NCI-H2227 (cell line): Measurements from ENCODE around the gene SIGLEC1.

Experiments
- DNase-seq: peaks from one replicate; lab custom pipeline; 2025; ENCODE audit not compliant: unreplicated experiment; lab: John Stamatoyannopoulos, UW

SIGLEC1 gene

GRCh38 chr20:3680701-3681351 lies 31.6 kb downstream of the SIGLEC1 start:
- no peak for DNase-seq

- no peak for DNase-seq
Measured at GRCh38 chr20:3679749-3680700, 32.4 kb downstream of the SIGLEC1 start.

GRCh38 chr20:3678856-3679720 lies 33.3 kb downstream of the SIGLEC1 start:
- no peak for DNase-seq

GRCh38 chr20:3678198-3678597 lies 34.2 kb downstream of the SIGLEC1 start:
- DNase-seq = no peak

GRCh38 chr20:3677733-3678132 lies 34.7 kb downstream of the SIGLEC1 start:
- no peak for DNase-seq

GRCh38 chr20:3674995-3675900 lies 37.2 kb downstream of the SIGLEC1 start:
- DNase-seq = no peak

- no peak for DNase-seq
Measured at GRCh38 chr20:3674447-3674846, 38.0 kb downstream of the SIGLEC1 start.

- no peak for DNase-seq
Measured at GRCh38 chr20:3673221-3674070, 39.0 kb downstream of the SIGLEC1 start.

GRCh38 chr20:3672547-3673171 lies 39.7 kb downstream of the SIGLEC1 start:
- DNase-seq = no peak

- DNase-seq = no peak
Measured at GRCh38 chr20:3671986-3672546, 40.3 kb downstream of the SIGLEC1 start.

GRCh38 chr20:3670945-3671344 lies 41.5 kb downstream of the SIGLEC1 start:
- DNase-seq = no peak

GRCh38 chr20:3670511-3670910 lies 41.9 kb downstream of the SIGLEC1 start:
- no peak for DNase-seq

GRCh38 chr20:3669710-3670367 lies 42.6 kb downstream of the SIGLEC1 start:
- no peak for DNase-seq

- no peak for DNase-seq
Measured at GRCh38 chr20:3667434-3668037, 44.9 kb downstream of the SIGLEC1 start.

- DNase-seq = no peak
Measured at GRCh38 chr20:3663858-3664257, 48.5 kb downstream of the SIGLEC1 start.

- no peak for DNase-seq
Measured at GRCh38 chr20:3663031-3663701, 49.2 kb downstream of the SIGLEC1 start, which contains the start of gene GFRA4. TSS of gene GFRA4 (minus strand) at chr20:3663399. CDS start at chr20:3663399, 0 bp downstream.
